ENCODE data around the gene CAMK1. TPM values are rescaled to one million over a fixed set of nuclear protein-coding genes. Genes with fewer than 3 reads are reported as not detected.
A peak's percentile ranks its signal among the peaks of the same experiment; 100 is the strongest.
"Not testable (repeated sequence)": the region's sequence is repeated elsewhere in the genome, so short reads cannot be mapped to it uniquely, and the experiment has no call there.

The CAMK1 gene
- total RNA-seq, 1 donor from 2014 or later, result 19.3 TPM

DNA sequence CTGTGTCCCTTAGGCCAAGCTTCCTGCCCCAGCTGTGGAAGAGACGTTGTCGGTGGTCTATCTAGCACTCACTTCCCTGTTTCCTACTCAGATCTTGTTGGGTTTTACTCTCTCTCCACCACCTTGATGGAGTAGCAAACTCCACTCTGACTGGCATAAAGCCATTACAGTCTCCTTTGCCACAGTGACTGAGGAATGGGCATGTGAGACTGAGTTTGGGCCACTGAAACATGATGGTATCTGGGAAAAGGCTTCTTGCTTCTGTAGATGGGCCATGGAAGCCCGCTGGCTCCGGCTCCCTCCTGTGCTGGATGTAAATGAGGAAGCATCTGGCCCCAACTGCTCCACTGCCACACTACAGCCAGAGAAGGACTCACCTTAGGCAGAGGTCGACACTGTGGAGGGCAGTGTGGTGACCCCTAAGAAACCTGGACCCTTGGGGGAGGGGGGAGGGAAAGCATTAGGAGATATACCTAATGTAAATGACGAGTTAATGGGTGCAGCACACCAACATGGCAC, 9.4 kb upstream of the CAMK1 start:
- no peak overlapping the region for H3K4me3 Mint-ChIP-seq (ENCODE audit: unreplicated experiment)
- TF ChIP-seq, protein P1, sequence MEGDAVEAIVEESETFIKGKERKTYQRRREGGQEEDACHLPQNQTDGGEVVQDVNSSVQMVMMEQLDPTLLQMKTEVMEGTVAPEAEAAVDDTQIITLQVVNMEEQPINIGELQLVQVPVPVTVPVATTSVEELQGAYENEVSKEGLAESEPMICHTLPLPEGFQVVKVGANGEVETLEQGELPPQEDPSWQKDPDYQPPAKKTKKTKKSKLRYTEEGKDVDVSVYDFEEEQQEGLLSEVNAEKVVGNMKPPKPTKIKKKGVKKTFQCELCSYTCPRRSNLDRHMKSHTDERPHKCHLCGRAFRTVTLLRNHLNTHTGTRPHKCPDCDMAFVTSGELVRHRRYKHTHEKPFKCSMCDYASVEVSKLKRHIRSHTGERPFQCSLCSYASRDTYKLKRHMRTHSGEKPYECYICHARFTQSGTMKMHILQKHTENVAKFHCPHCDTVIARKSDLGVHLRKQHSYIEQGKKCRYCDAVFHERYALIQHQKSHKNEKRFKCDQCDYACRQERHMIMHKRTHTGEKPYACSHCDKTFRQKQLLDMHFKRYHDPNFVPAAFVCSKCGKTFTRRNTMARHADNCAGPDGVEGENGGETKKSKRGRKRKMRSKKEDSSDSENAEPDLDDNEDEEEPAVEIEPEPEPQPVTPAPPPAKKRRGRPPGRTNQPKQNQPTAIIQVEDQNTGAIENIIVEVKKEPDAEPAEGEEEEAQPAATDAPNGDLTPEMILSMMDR (IDR thresholded peaks at IDR 0.05), result no peak
- H3K36me3 Mint-ChIP-seq (ENCODE audit: low read depth), result peaks cover 13% of the 10 kb centered on the region
- peak overlapping the region; percentile 78 for H3K27ac Mint-ChIP-seq (ENCODE audit: unreplicated experiment)
- no peaks in the 10 kb centered on the region for H3K9me3 Mint-ChIP-seq (ENCODE audit: low read depth)
- H3K4me1 Mint-ChIP-seq (ENCODE audit: low read depth), result peaks cover 11% of the 10 kb centered on the region
- H3K27me3 Mint-ChIP-seq (ENCODE audit: low read depth), result no peaks in the 10 kb centered on the region
- no peak for DNase-seq (ENCODE audit: low spot score)

DNA sequence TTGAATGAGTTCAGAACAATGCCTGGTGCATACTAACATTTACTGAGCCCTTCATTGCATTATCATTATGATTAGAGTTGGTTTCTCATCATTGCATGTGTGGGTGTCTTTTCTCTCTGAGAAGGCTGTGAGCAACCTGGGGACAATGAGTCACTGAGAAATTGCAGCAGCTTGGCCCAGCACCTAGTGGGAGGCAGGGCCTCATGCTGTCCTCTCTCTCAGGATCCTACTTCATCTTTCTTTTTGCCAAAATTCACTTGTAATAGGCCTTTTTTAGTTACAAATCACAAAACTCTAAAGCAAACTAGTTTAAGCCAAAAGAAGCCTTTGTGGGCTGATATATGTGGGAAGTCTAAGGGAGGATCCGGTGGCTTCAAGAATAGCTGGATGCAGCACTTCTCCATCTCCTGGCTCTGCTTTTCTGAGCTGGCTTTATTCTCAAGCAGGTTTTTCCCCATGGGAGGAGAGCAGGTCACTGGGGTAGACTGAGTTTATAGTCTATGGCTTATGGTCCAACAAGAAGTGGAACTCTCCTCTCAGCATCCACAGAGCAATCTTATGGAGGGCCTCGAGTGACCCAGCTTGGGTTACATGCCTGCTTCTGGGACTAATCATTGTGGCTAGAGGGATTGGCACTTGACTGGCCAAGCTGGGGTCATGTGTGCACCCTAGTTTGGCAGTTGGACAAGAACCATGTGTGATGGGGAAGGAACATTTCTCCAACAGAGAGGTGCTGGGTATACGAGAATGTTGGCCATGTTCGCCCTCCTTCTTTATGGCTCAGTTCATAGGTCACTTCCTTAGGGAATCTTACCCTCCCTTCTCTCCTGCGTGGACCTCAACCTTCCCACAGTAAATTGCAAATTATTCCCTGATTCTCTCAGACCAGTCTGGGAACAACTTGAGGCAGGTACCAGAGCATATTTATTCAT, 8.7 kb upstream of the CAMK1 start:
- Mint-ChIP-seq H3K27me3 (ENCODE audit: low read depth) (no peaks in the 10 kb centered on the region), H3K4me3 (ENCODE audit: unreplicated experiment) (no peak overlapping the region), H3K9me3 (ENCODE audit: low read depth) (no peaks in the 10 kb centered on the region), H3K4me1 (ENCODE audit: low read depth) (peaks cover 11% of the 10 kb centered on the region), H3K27ac (ENCODE audit: unreplicated experiment) (peak overlapping the region; percentile 78), H3K36me3 (ENCODE audit: low read depth) (peaks cover 13% of the 10 kb centered on the region)
- DNase-seq (ENCODE audit: low spot score), result no peak
- TF ChIP-seq, protein P1 (IDR thresholded peaks at IDR 0.05), result no peak

DNA sequence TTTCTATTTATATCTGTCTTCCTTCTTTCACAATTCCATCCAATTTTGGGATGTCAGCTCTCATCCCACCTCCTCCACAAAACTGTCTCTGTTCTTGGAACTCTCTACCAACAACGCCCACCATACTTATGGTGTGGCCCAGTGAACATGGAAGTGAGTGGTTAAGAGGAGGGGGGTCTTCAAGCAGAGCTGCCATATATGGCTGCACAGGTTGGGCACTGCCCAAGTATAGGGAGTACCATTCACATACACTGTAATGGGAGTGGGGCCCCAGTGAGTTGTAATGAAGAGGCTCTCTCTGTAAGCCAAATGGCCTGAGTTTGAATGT, 7.9 kb upstream of the CAMK1 start:
- Mint-ChIP-seq H3K27me3 (ENCODE audit: low read depth) (no peaks in the 10 kb centered on the region), H3K36me3 (ENCODE audit: low read depth) (peaks cover 10% of the 10 kb centered on the region), H3K4me3 (ENCODE audit: unreplicated experiment) (no peak overlapping the region), H3K27ac (ENCODE audit: unreplicated experiment) (peak overlapping the region; percentile 7), H3K9me3 (ENCODE audit: low read depth) (no peaks in the 10 kb centered on the region), H3K4me1 (ENCODE audit: low read depth) (peaks cover 11% of the 10 kb centered on the region)
- DNase-seq (ENCODE audit: low spot score), result no peak
- TF ChIP-seq, protein P1 (IDR thresholded peaks at IDR 0.05), result no peak

DNA sequence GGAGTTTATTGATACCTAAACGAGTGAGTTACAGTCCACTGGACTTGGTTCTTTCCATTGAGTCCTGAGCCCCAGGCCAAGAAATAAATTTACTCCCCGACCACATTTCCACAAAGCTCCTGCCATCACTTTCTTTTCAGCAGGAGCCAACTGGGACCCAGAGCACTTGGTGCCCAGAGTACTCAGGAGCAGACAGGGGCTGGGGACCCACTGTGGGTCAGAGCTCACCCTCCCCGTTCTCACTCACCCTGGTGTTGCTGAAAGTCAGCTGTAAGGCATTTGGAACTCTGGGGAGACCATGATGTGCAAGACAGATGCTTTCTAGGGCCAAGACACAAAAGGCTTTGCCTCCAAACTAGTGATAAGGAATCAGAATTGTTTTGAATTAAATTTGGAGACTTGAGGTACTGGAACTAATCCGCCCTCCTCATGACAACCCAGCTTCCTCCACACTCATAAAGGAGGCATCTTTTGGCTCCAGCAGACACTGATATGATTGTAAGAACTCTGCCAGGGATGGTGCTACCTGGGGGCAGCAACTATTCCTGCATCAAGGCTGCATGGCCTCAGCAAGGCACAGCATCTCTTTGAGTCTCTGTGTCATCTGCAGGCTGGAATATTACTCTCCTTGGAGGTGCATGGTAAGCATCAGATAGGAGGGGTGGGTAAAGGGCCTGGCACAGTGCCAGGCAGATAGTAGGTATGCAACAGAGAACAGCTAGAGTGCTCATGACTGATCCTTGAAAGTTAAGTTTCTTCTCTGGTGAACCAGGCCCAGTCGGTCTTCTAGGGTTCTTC, 7.3 kb upstream of the CAMK1 start:
- no peaks in the 10 kb centered on the region for H3K9me3 Mint-ChIP-seq (ENCODE audit: low read depth)
- peaks cover 11% of the 10 kb centered on the region for H3K4me1 Mint-ChIP-seq (ENCODE audit: low read depth)
- no peak for DNase-seq (ENCODE audit: low spot score)
- no peak overlapping the region for H3K27ac Mint-ChIP-seq (ENCODE audit: unreplicated experiment)
- TF ChIP-seq, protein P1 (IDR thresholded peaks at IDR 0.05), result no peak
- peaks cover 7% of the 10 kb centered on the region for H3K36me3 Mint-ChIP-seq (ENCODE audit: low read depth)
- H3K4me3 Mint-ChIP-seq (ENCODE audit: unreplicated experiment), result no peak overlapping the region
- H3K27me3 Mint-ChIP-seq (ENCODE audit: low read depth), result no peaks in the 10 kb centered on the region

DNA sequence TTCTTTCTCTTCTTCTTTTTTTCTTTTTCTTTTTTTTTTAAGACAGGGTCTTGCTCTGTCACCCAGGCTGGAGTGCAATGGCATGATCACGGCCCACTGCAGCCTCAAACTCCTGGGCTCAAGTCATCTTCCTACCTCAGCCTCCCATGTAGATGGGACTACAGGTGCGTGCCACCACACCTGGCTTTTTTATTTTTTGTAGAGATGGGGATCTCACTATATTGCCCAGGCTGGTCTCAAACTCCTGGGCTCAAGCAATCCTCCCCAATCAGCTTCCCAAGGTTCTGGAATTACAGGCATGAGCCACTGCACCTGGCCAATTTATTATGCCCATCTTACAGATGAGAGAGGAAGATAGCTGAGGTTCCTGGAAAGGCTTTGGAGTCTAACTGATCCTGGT, 1.3 kb upstream of the CAMK1 start:
- peak overlapping the region; percentile 82 for H3K4me3 Mint-ChIP-seq (ENCODE audit: unreplicated experiment)
- H3K27me3 Mint-ChIP-seq (ENCODE audit: low read depth), result not testable (repeated sequence)

More for the DNA sequence above, 1.3 kb upstream of the CAMK1 start:
- peaks cover 39% of the 10 kb centered on the region for H3K4me1 Mint-ChIP-seq (ENCODE audit: low read depth)
- not testable (repeated sequence) for H3K36me3 Mint-ChIP-seq (ENCODE audit: low read depth); H3K9me3 Mint-ChIP-seq (ENCODE audit: low read depth); DNase-seq (ENCODE audit: low spot score)
- peak overlapping the region; percentile 68 for H3K27ac Mint-ChIP-seq (ENCODE audit: unreplicated experiment)

Measured in chondrocyte (in vitro differentiated cells).